Skeletal muscle satellite cell (primary cell): ENCODE data around the gene FSCN2.

ENCODE experiments used
- H3K27me3 ChIP-seq: 2 replicates; pipeline ENCODE4 v1.7.0; 2013; ENCODE audit warnings: low read length; ENCODE audit not compliant: control insufficient read depth, insufficient read depth
- H3K36me3 ChIP-seq: 2 replicates; pipeline ENCODE4 v1.7.0; 2013; ENCODE audit warnings: mild to moderate bottlenecking, control low read depth, low read length; ENCODE audit not compliant: insufficient read depth
- H3K4me1 ChIP-seq: 2 replicates; pipeline ENCODE4 v1.7.0; 2013; ENCODE audit warnings: low read length; ENCODE audit not compliant: control insufficient read depth, insufficient read depth
- H3K4me2 ChIP-seq: 2 replicates; pipeline ENCODE4 v1.7.0; 2013; ENCODE audit warnings: mild to moderate bottlenecking, low read length
- H3K4me3 ChIP-seq: 2 replicates; pipeline ENCODE4 v1.7.0; 2013; ENCODE audit warnings: low read length
- H3K9ac ChIP-seq: 2 replicates; pipeline ENCODE4 v1.7.0; 2013; ENCODE audit warnings: mild to moderate bottlenecking, low read depth, low read length, moderate library complexity
- H3K9me3 ChIP-seq: replicated peaks from 2 replicates; pipeline ENCODE4 v1.7.0; 2013; ENCODE audit warnings: mild to moderate bottlenecking, control low read depth, low read length

Gene FSCN2

DNA sequence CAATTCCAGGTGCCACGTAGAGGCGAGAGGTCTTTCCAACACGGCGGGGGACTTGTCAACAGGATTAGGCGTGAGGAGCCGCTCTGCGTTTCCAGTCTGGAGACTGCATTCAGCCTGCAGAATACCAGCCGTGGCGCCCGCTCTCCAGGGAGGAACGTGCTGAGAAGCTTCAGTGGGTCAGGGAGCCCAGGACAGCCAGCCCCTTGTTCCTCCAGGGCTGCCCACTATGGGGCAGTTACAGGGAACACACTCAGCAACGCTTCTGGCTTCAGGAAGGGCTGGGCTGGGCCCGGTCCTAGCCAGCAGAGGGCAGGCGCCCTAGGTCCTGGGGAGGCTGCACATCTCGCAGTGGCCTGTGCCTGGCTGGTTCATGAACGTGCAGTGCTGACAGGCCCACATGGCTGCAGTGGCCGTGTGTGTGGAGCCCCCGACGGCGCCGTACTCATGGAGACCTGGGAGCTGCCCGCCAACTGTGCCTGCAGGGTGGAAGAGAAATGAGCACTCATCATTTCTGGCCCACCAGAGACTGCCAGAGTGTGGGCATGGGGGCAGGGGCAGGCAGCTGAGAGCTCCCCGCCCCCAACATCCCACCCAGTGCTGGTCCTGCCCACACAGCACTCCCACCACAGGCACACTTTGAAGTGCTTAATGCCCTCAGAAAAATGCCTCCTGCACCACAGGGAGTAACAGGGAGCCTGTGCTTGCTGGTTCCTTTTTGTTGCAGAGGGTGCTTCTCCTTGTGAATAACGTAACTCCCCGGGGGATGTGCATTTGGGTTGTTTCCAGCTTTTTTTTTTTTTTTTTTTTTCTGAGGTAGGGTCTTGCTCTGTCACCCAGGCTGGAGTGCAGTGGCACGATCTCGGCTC lies 31.0 kb downstream of the FSCN2 start:
- H3K27me3 ChIP-seq = no peaks in the 10 kb centered on the region
- H3K4me1 ChIP-seq = peaks cover 56% of the 10 kb centered on the region
- H3K9me3 ChIP-seq = no peaks in the 10 kb centered on the region
- no peak overlapping the region for H3K9ac ChIP-seq
- no peak overlapping the region for H3K4me2 ChIP-seq
- peaks cover 62% of the 10 kb centered on the region for H3K36me3 ChIP-seq
- no peak overlapping the region for H3K4me3 ChIP-seq

DNA sequence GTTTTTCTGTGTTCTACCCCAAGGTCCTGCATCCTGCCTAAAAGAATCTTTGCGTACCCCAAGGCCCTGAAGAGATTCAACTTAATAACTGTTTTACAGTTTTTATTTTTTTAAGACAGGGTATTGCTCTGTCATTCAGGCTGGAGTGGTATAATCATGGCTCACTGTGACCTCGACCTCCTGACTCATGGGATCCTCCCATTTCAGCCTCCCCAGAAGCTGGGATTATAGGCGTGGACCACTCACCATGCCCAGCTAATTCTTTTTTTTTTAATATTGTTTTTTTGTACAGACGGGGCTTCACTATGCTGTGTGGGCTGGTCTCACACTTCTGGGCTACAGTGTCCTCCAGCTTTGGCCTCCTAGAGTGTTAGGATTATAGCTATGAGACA lies 33.3 kb downstream of the FSCN2 start:
- Histone ChIP-seq H3K27me3 (no peaks in the 10 kb centered on the region), H3K36me3 (peaks cover 75% of the 10 kb centered on the region), H3K9me3 (no peaks in the 10 kb centered on the region), H3K4me2 (peak overlapping the region; percentile 23), H3K9ac (peak overlapping the region; percentile 7), H3K4me1 (peaks cover 68% of the 10 kb centered on the region), H3K4me3 (no peak overlapping the region)

DNA sequence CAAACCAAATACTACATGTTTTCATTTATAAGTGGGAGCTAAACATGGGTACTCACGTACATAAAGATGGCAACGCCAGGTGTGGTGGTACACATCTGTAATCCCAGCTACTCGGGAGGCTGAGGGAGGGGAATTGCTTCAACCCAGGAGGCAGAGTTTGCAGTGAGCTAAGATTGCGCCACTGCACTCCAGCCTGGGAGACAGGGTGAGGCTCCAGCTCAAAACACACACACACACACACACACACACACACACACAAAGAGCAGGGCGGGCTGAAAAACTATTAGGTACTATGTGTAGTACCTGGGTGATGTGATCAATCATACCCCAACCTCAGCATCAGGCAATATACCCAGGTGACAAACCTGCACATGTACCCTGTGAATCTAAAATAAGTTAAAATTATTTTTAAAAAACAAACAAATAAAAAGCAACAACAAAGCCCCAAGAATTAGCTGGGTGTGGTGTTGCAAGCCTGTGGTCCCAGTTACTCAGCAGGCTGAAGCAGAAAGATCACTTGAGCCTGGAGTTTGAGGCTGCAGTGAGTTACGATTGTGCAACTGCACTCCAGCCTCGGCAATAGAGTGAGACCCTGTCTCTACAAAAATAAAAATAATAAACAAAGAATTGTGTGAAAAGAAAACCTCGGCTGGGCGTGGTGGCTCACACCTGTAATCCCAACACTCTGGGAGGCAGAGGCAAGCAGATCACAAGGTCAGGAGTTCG lies 35.8 kb downstream of the FSCN2 start:
- Histone ChIP-seq H3K27me3 (no peaks in the 10 kb centered on the region), H3K9me3 (no peaks in the 10 kb centered on the region), H3K4me3 (no peak overlapping the region), H3K4me1 (peaks cover 72% of the 10 kb centered on the region), H3K36me3 (peaks cover 65% of the 10 kb centered on the region), H3K4me2 (peak overlapping the region; percentile 29), H3K9ac (no peak overlapping the region)

DNA sequence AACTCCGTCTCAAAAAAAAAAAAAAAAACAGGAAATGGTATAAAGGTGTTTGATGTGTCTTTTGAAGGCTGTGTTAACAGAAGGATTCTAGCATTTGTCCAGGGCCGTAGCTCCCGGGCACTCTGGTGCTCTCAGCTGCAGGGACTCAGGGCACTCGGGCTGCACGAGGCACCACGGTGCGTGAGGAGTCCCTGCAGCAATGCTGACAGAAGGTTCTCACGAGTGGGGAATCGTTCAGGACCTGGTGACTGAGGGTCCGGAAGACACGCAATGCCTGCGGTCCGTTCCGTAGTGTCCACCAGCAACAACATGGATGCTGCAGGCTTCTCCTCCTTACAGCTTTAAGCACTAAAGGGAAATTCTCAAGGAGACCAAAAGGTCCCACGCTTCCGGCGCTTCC lies 36.6 kb downstream of the FSCN2 start:
- Histone ChIP-seq H3K36me3 (peaks cover 67% of the 10 kb centered on the region), H3K9ac (no peak overlapping the region), H3K9me3 (no peaks in the 10 kb centered on the region), H3K27me3 (no peaks in the 10 kb centered on the region), H3K4me1 (peaks cover 72% of the 10 kb centered on the region), H3K4me2 (no peak overlapping the region), H3K4me3 (no peak overlapping the region)

DNA sequence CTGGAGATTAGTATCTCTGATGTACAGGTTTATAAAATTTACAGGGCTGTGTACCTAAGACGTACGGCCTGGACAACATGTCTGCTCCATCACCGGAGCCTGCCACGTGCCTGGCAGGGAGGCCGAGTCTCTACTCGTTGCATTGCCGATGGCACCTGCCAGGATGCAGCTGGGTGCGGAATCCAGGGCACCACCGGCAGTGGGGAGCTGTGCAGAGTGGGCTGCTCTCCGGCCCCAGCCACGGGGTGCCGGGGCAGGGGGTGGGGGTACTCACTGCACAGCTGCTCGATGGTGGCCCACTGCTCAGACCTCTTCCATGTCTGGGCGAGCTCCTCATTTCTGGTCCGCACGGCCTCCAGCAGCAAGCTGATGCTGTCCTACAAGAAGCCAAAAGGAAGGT lies 37.1 kb downstream of the FSCN2 start:
- H3K9me3 ChIP-seq = no peaks in the 10 kb centered on the region
- no peak overlapping the region for H3K4me2 ChIP-seq
- H3K27me3 ChIP-seq = no peaks in the 10 kb centered on the region
- peaks cover 67% of the 10 kb centered on the region for H3K36me3 ChIP-seq
- H3K4me3 ChIP-seq = no peak overlapping the region
- H3K4me1 ChIP-seq = peaks cover 72% of the 10 kb centered on the region
- no peak overlapping the region for H3K9ac ChIP-seq

DNA sequence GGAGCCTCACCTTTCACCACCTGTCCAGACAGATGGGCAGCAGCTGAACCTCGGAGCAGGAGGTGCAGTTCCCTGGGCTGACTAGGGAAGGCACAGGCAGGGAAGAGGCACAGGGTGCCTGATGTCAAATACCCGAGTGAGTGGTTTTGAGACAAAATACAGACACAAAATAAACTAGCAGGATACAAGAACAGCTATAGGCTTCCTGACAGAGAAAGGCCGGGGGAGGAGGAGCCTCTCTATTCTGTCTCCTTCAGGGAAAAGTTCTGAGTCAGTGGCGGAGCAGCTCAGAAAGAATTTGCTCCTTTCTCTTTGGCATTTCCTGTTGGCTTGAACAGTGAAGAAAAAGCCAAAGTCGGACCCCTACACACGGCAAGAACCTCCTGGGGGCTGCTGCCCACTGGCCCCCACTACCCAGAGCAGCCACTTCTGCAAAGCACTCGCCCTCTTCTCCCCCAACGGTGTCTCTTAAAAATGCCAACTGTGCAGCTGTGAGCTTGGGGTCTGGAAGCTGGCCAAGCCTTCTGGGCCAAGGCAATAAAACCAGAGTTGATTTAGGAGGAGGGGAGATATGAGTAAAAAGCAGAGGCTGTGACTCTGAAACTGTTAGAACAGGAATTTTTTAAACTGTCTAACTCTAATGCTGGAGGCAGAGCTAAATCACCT lies 38.4 kb downstream of the FSCN2 start:
- Histone ChIP-seq H3K4me1 (peaks cover 60% of the 10 kb centered on the region), H3K9ac (peak overlapping the region; percentile 42), H3K4me3 (peak overlapping the region; percentile 44), H3K27me3 (no peaks in the 10 kb centered on the region), H3K9me3 (no peaks in the 10 kb centered on the region), H3K36me3 (peaks cover 71% of the 10 kb centered on the region), H3K4me2 (peak overlapping the region; percentile 78)

DNA sequence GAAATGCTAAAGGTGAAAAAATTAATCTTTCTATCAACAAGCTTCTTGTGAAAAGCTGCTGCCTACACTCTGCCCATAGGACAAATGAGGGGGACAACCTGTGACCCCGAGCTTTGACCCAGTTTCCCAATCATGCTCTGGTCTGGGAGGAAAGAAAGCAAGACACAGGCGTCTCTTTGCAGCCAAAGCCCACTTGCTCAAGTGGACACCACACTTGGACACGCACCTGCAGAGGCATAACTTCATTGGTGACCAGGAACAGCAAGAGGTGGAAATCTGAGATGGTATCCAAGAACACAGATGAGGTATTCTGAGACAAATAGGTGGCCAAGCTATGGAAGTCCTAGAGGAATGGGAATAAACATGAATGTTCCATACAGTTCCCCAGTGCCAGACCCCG lies 39.0 kb downstream of the FSCN2 start:
- Histone ChIP-seq H3K9me3 (no peaks in the 10 kb centered on the region), H3K9ac (peak overlapping the region; percentile 10), H3K4me1 (peaks cover 55% of the 10 kb centered on the region), H3K4me2 (peak overlapping the region; percentile 78), H3K4me3 (peak overlapping the region; percentile 18), H3K27me3 (no peaks in the 10 kb centered on the region), H3K36me3 (peaks cover 74% of the 10 kb centered on the region)

DNA sequence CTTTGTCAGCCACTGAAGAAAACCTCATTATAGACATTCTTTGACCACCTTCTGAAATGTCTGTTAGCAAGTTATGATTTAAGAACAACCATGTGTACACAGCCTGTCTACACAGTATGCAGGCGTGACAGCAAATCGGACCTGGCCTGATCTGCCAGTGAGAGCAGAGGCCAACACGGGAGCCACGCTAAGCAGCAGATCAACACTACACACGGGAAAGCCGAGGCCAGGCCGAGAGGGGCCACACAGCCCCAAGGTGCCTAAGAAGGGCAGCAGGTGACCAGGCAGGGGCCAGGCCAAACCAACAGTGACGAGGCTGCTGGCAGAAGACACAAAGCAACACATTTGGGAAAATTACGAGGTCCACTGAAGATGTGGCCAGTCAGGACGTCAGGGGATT lies 40.2 kb downstream of the FSCN2 start:
- peaks cover 53% of the 10 kb centered on the region for H3K4me1 ChIP-seq
- peaks cover 76% of the 10 kb centered on the region for H3K36me3 ChIP-seq
- no peaks in the 10 kb centered on the region for H3K9me3 ChIP-seq
- H3K9ac ChIP-seq = no peak overlapping the region
- H3K4me3 ChIP-seq = no peak overlapping the region
- no peaks in the 10 kb centered on the region for H3K27me3 ChIP-seq
- no peak overlapping the region for H3K4me2 ChIP-seq

DNA sequence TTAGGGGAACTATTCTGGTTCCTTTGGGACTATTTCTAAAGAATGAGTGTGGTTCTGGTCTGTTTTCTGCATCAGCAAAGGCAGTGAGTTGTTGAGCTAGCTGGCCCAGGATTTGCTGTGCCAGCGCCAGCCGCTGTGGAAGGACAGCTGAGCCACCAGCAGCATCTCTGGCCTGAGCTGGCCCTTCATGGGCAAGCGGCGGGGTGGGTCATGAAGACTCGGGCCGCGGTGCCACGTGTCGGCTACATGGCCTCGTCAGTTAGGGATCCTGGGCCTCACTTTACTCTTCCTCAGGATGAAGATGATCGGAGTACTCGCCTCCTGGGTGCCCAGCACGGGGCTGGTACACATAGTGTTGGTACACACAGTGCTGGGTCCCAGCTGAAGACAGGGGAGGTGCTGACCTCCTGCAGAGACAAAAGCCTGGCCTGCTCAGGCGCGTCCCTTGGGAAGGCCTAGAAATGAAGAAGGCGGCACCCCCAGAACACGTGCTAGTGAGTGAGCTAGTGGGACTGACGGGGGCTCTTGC lies 41.9 kb downstream of the FSCN2 start:
- Histone ChIP-seq H3K9me3 (no peaks in the 10 kb centered on the region), H3K4me3 (no peak overlapping the region), H3K4me1 (peaks cover 37% of the 10 kb centered on the region), H3K36me3 (peaks cover 77% of the 10 kb centered on the region), H3K27me3 (no peaks in the 10 kb centered on the region), H3K4me2 (no peak overlapping the region), H3K9ac (no peak overlapping the region)

DNA sequence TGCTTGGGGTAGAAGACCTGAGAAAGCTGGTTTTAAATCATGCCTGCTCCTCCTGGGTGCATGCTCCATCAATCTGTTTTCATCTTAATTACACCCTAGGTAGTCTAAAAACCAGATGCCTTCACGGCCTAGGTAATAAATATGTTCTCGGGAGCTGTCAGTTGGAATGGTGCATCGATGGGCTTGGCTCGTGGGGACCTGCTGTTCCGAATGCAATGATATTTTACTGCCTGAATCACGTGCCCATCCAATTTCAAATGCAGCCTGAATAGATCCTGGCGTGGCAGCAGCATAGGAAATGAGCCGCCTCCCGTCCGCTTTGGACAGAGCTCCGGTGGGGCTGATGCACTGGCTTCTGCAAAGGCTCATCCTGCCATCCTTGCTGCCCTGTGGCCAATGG lies 42.8 kb downstream of the FSCN2 start:
- Histone ChIP-seq H3K36me3 (peaks cover 72% of the 10 kb centered on the region), H3K9ac (no peak overlapping the region), H3K27me3 (no peaks in the 10 kb centered on the region), H3K4me1 (peaks cover 35% of the 10 kb centered on the region), H3K4me3 (no peak overlapping the region), H3K4me2 (no peak overlapping the region), H3K9me3 (no peaks in the 10 kb centered on the region)

DNA sequence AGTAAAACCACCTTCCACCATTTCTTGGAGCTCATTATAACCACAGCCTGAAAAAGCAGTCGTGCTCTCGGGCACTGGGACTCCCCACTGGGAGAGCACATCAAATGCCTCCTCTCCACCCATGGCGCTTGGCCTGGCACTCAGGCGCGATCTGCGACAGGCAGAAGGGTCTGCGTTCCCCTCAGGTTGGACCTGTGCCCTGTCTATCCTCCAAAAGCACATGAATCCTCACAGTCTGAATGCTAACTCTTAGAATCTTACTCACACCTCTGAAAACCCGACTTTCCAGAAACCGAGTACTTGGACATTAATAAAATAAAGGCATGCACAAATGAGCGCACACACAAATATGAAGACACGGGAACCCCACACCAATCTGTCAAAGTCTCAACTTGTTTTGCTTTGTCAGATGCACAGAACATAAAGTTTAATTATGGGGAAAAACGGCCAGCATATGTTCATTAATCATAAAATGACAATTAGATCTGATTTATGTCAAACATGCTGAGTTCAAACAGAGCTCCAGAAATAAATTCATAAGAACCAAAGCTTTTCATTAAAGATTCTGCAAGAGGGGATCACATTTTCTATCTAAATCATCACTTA lies 44.5 kb downstream of the FSCN2 start:
- H3K4me2 ChIP-seq = no peak overlapping the region
- no peak overlapping the region for H3K9ac ChIP-seq
- no peak overlapping the region for H3K4me3 ChIP-seq
- no peaks in the 10 kb centered on the region for H3K27me3 ChIP-seq
- H3K9me3 ChIP-seq = no peaks in the 10 kb centered on the region
- peaks cover 35% of the 10 kb centered on the region for H3K4me1 ChIP-seq
- peaks cover 75% of the 10 kb centered on the region for H3K36me3 ChIP-seq
